SK-N-SH (cell line): ENCODE results near the gene ABCG5. TPM values are rescaled to one million over a fixed set of nuclear protein-coding genes. Genes with fewer than 3 reads are reported as not detected.
A peak's percentile ranks its signal among the peaks of the same experiment; 100 is the strongest.

Experiments used
- CTCF ChIA-PET: fragments of 300-600, 350-600 bp; formaldehyde crosslinking; extraction: SDS; loops from one replicate; lab custom pipeline; 2021; lab: Yijun Ruan, JAX
- POLR2A ChIA-PET: fragments of 350-600 bp; sonication (Branson Sonifier 250); formaldehyde crosslinking; extraction: SDS; loops from one replicate; lab custom pipeline; 2020; ENCODE audit warnings: antibody characterized with exemption, inconsistent platforms; lab: Yijun Ruan, JAX
- DNase-seq: peaks from one replicate; pipeline ENCODE4 v3.0.0; 2012
- H2AFZ ChIP-seq: fragments of 200-600 bp; sonication (generic); 2 replicates; pipeline ENCODE4 v1.8.1; 2016; ENCODE audit warnings: antibody characterized with exemption, mild to moderate bottlenecking, low read depth
- H3F3A ChIP-seq: fragments of 200-600 bp; sonication (generic); replicated peaks from 2 replicates; pipeline ENCODE3; 2016; ENCODE audit warnings: antibody characterized with exemption, mild to moderate bottlenecking; ENCODE audit not compliant: insufficient read depth
- H3K27ac ChIP-seq, 2 experiments: fragments of 200-500 bp in 1 of 2; fragments of 200-600 bp in 1 of 2; sonication (Bioruptor generic) in 1 of 2; sonication (generic), shearing (Covaris generic) in 1 of 2; 2 replicates each; pipeline versions ENCODE4 v1.5.1 to v1.6.1; 2014 to 2016; ENCODE audit warnings: low read depth in 2 of 2, inconsistent platforms in 1 of 2, low read length in 1 of 2, mild to moderate bottlenecking in 1 of 2, mixed read lengths in 1 of 2
- H3K27me3 ChIP-seq: fragments of 200-600 bp; sonication (generic), shearing (Covaris generic); 2 replicates; pipeline ENCODE4 v1.6.1; 2016; ENCODE audit warnings: mixed run types; ENCODE audit not compliant: insufficient read depth
- H3K36me3 ChIP-seq, 2 experiments: fragments of 200-500 bp in 1 of 2; fragments of 200-600 bp in 1 of 2; sonication (Bioruptor generic) in 1 of 2; sonication (generic) in 1 of 2; replicated peaks in 1 of 2; 2 replicates each; pipeline versions ENCODE3 to v1.5.1; 2014 to 2016; ENCODE audit warnings: low read length in 1 of 2, mild to moderate bottlenecking in 1 of 2; ENCODE audit not compliant: insufficient read depth in 2 of 2, control insufficient read depth in 1 of 2
- H3K4me1 ChIP-seq, 2 experiments: fragments of 200-500 bp in 1 of 2; fragments of 200-600 bp in 1 of 2; sonication (Bioruptor generic) in 1 of 2; sonication (generic), shearing (Covaris generic) in 1 of 2; 2 replicates each; pipeline versions ENCODE4 v1.5.1 to v1.6.1; 2014 to 2016; ENCODE audit warnings: low read depth in 1 of 2, low read length in 1 of 2, mixed run types in 1 of 2; ENCODE audit not compliant: insufficient read depth in 2 of 2, control insufficient read depth in 1 of 2
- H3K4me2 ChIP-seq: fragments of 200-600 bp; sonication (generic), shearing (Covaris generic); 2 replicates; pipeline ENCODE4 v1.6.1; 2017; ENCODE audit warnings: mixed run types
- H3K4me3 ChIP-seq, 2 experiments: fragments of 200-500 bp in 1 of 2; fragments of 200-600 bp in 1 of 2; sonication (Bioruptor generic) in 1 of 2; sonication (generic), shearing (Covaris generic) in 1 of 2; 2 replicates each; pipeline versions ENCODE4 v1.5.1 to v1.8.1; 2014 to 2016; ENCODE audit warnings: low read depth in 2 of 2, inconsistent platforms in 1 of 2, low read length in 1 of 2, mild to moderate bottlenecking in 1 of 2, mixed read lengths in 1 of 2, moderate library complexity in 1 of 2
- H3K79me2 ChIP-seq: fragments of 200-600 bp; sonication (generic); 2 replicates; pipeline ENCODE4 v1.8.1; 2017; ENCODE audit warnings: mild to moderate bottlenecking; ENCODE audit not compliant: insufficient read depth
- H3K9ac ChIP-seq: fragments of 200-600 bp; sonication (generic); 2 replicates; pipeline ENCODE4 v1.6.1; 2017; ENCODE audit warnings: mixed run types
- H3K9me2 ChIP-seq: fragments of 200-600 bp; sonication (generic); 2 replicates; pipeline ENCODE4 v1.6.1; 2017; ENCODE audit warnings: mixed run types
- H3K9me3 ChIP-seq: fragments of 200-600 bp; sonication (generic); 2 replicates; pipeline ENCODE4 v1.6.1; 2017; ENCODE audit warnings: mixed run types, mild to moderate bottlenecking, moderate library complexity
- H4K20me1 ChIP-seq: fragments of 200-600 bp; sonication (generic); 2 replicates; pipeline ENCODE4 v1.6.1; 2017; ENCODE audit warnings: mild to moderate bottlenecking, mixed run types; ENCODE audit not compliant: insufficient read depth
- ELF1 ChIP-seq: IDR thresholded peaks from 2 replicates; pipeline ENCODE4 v1.4.0; 2012
- FOXJ3 ChIP-seq: sonication (generic); formaldehyde crosslinking; IDR thresholded peaks from 2 replicates; pipeline ENCODE4 v1.5.1; 2020; ENCODE audit warnings: mild to moderate bottlenecking, missing genetic modification reagents
- FOXM1 ChIP-seq: IDR thresholded peaks from 2 replicates; pipeline ENCODE4 v1.4.0; 2012; ENCODE audit warnings: low read depth, mild to moderate bottlenecking
- GABPA ChIP-seq: IDR thresholded peaks from 2 replicates; pipeline ENCODE4 v1.4.0; 2012; ENCODE audit warnings: low read depth, mild to moderate bottlenecking
- MAX ChIP-seq: IDR thresholded peaks from 2 replicates; pipeline ENCODE4 v1.4.0; 2012; ENCODE audit warnings: low read depth
- MEF2A ChIP-seq: IDR thresholded peaks from 2 replicates; pipeline ENCODE4 v1.4.0; 2012; ENCODE audit warnings: low read depth, borderline replicate concordance
- NRF1 ChIP-seq: IDR thresholded peaks from 2 replicates; pipeline ENCODE4 v1.6.1; 2012; ENCODE audit warnings: low read depth, mild to moderate bottlenecking, low read length
- PBX3 ChIP-seq: IDR thresholded peaks from 2 replicates; pipeline ENCODE4; 2012
- POLR2AphosphoS5 ChIP-seq: IDR thresholded peaks from 2 replicates; pipeline ENCODE4 v1.6.1; 2012; ENCODE audit warnings: low read depth, low read length
- RAD21 ChIP-seq: IDR thresholded peaks from 2 replicates; pipeline ENCODE4 v1.6.1; 2012; ENCODE audit warnings: mild to moderate bottlenecking, low read length
- RCOR1 ChIP-seq: fragments of 150-350 bp; IDR thresholded peaks from 2 replicates; pipeline ENCODE4 v1.6.1; 2017; ENCODE audit warnings: antibody characterized with exemption, low read length
- RXRA ChIP-seq: IDR thresholded peaks from 2 replicates; pipeline ENCODE4 v1.4.0; 2012; ENCODE audit warnings: low read depth, mild to moderate bottlenecking, borderline replicate concordance
- SIN3A ChIP-seq: IDR thresholded peaks from 2 replicates; pipeline ENCODE4 v1.6.1; 2012; ENCODE audit warnings: low read depth, mild to moderate bottlenecking, low read length, moderate library complexity, borderline replicate concordance
- SMC3 ChIP-seq: IDR thresholded peaks from 2 replicates; pipeline ENCODE4 v1.6.1; 2012; ENCODE audit warnings: low read depth, low read length, improper control_type of control experiment
- TAF1 ChIP-seq: IDR thresholded peaks from 2 replicates; pipeline ENCODE4 v1.6.1; 2012; ENCODE audit warnings: low read depth, mild to moderate bottlenecking, low read length, moderate library complexity, borderline replicate concordance
- YY1 ChIP-seq: IDR thresholded peaks from 2 replicates; pipeline ENCODE4 v1.4.0; 2012; ENCODE audit warnings: low read depth, mild to moderate bottlenecking
- ZBTB33 ChIP-seq: IDR thresholded peaks from 2 replicates; pipeline ENCODE4 v1.4.0; 2012; ENCODE audit warnings: low read depth, borderline replicate concordance
- WGBS: methylation state at CpG from one replicate; pipeline ENCODE4 v1.1.6; 2017; ENCODE audit warnings: low lambda C conversion rate; 5-methylcytosine and 5-hydroxymethylcytosine counted together
- polyA plus RNA-seq, 3 experiments: library from polyadenylated mRNA; depleted of rRNA; stranded (reverse); fragments of >200 nt; gene quantifications; 2 replicates each; pipeline ENCODE4 v1.2.3, GENCODE V29; 2012
- TF ChIP-seq, protein P1 (sequence below): fragments of 150-350 bp; IDR thresholded peaks from 2 replicates; pipeline ENCODE4 v1.6.1; 2016; ENCODE audit warnings: mild to moderate bottlenecking, low read depth, low read length
- TF ChIP-seq, protein P2 (sequence below): IDR thresholded peaks from 2 replicates; pipeline ENCODE4 v1.4.0; 2012; ENCODE audit warnings: low read depth, borderline replicate concordance
- TF ChIP-seq, protein P3 (sequence below): fragments of 150-350 bp; IDR thresholded peaks from 2 replicates; pipeline ENCODE4 v1.6.1; 2017; ENCODE audit warnings: antibody characterized with exemption, low read length, low read depth, borderline replicate concordance

Gene ABCG5
- polyA plus RNA-seq, 1 of the 3 experiments (the other 2 are of a cell fraction) = not detected

DNA sequence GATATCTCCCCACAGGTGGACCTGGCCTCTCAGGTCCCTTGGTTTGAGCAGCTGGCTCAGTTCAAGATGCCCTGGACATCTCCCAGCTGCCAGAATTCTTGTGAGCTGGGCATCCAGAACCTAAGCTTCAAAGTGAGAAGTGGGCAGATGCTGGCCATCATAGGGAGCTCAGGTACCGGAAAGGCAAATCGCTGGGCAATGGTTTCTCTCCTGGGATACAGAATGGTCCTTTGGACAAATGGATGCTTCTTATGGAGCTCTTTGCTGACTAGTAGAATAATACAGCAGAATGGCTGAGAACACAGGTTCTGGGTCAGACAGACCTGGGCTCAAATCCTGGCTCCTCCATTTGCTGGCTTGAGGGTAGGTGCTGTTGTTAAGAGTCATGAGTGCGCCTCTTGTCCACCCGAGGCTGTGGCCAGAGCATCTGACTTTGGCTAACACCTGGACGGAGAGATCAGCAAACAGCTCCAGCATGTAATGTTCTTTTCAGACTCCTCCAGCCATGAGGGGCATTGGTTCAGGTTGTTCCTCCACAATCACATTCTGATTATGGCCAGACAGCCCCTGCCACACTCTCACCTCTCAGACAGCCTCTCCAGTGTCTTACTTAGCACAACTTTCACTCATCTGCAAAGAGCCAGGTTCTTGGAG lies 7.6 kb upstream of the ABCG5 start:
- no peaks in the 10 kb centered on the region for H3K9me3 ChIP-seq
- H3K36me3 ChIP-seq = no peaks in the 10 kb centered on the region
- H2AFZ ChIP-seq = no peak overlapping the region
- H3K79me2 ChIP-seq = no peaks in the 10 kb centered on the region
- H3K27ac ChIP-seq = no peak overlapping the region
- peaks cover 29% of the 10 kb centered on the region for H3K27me3 ChIP-seq
- ChIA-PET CTCF (interaction anchor here (1.4 kb wide), 1 partner anchor 32 kb away, joined by 3 read pairs; no protein-coding TSS in a partner anchor), POLR2A (no interaction called here)
- H3K9ac ChIP-seq = no peak overlapping the region
- TF ChIP-seq POLR2AphosphoS5 (no peak), TAF1 (no peak), FOXJ3 (no peak), MEF2A (no peak), RCOR1 (no peak), NRF1 (no peak), RAD21 (no peak), RXRA (no peak), YY1 (no peak), SMC3 (no peak), PBX3 (no peak), FOXM1 (no peak), GABPA (no peak)
- TF ChIP-seq, protein P1, sequence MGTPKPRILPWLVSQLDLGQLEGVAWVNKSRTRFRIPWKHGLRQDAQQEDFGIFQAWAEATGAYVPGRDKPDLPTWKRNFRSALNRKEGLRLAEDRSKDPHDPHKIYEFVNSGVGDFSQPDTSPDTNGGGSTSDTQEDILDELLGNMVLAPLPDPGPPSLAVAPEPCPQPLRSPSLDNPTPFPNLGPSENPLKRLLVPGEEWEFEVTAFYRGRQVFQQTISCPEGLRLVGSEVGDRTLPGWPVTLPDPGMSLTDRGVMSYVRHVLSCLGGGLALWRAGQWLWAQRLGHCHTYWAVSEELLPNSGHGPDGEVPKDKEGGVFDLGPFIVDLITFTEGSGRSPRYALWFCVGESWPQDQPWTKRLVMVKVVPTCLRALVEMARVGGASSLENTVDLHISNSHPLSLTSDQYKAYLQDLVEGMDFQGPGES = no peak
- TF ChIP-seq, protein P2, sequence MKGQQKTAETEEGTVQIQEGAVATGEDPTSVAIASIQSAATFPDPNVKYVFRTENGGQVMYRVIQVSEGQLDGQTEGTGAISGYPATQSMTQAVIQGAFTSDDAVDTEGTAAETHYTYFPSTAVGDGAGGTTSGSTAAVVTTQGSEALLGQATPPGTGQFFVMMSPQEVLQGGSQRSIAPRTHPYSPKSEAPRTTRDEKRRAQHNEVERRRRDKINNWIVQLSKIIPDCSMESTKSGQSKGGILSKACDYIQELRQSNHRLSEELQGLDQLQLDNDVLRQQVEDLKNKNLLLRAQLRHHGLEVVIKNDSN = no peak
- DNase-seq = peak; percentile 2
- no peaks in the 10 kb centered on the region for H4K20me1 ChIP-seq
- WGBS = 69% methylated on average over 5 of the region's 5 CpGs
- H3K4me3 ChIP-seq = no peak overlapping the region
- H3F3A ChIP-seq = no peaks in the 10 kb centered on the region
- H3K9me2 ChIP-seq = no peaks in the 10 kb centered on the region
- no peaks in the 10 kb centered on the region for H3K4me1 ChIP-seq
- H3K4me2 ChIP-seq = no peak overlapping the region

DNA sequence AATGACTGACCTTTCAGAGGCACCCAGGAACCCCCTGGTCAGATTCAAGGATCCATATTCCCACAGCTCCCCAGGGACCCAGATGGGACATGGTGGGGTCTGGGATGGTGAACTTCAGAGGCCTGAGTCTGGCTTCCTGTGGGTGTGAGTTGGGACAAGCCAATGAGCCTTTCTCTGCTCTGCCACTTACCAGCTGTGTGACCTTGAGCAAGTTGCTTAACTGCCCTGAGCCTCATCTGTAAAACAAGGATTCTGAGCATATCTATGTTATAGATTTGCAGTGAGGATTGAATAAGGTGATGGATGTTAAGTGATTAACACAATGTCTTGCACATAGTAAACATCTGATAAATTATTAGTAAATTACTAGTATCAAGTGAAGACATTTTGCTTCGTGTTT lies 6.5 kb upstream of the ABCG5 start:
- peak; percentile 5 for DNase-seq
- no peaks in the 10 kb centered on the region for H3K9me2 ChIP-seq
- H3K9me3 ChIP-seq = no peaks in the 10 kb centered on the region
- H3F3A ChIP-seq = no peaks in the 10 kb centered on the region
- ChIA-PET CTCF (interaction anchor here (1.0 kb wide), 1 partner anchor 33 kb away, joined by 3 read pairs; no protein-coding TSS in a partner anchor), POLR2A (no interaction called here)
- no peaks in the 10 kb centered on the region for H4K20me1 ChIP-seq
- H3K79me2 ChIP-seq = no peaks in the 10 kb centered on the region
- H3K36me3 ChIP-seq = no peaks in the 10 kb centered on the region
- no peak overlapping the region for H3K4me3 ChIP-seq
- no peak overlapping the region for H3K9ac ChIP-seq
- no peak overlapping the region for H3K27ac ChIP-seq
- H3K4me2 ChIP-seq = no peak overlapping the region
- H3K27me3 ChIP-seq = peaks cover 39% of the 10 kb centered on the region
- WGBS = 7% methylated on average over 1 of the region's 1 CpG
- H3K4me1 ChIP-seq = no peaks in the 10 kb centered on the region
- H2AFZ ChIP-seq = no peak overlapping the region
- TF ChIP-seq, protein P3, sequence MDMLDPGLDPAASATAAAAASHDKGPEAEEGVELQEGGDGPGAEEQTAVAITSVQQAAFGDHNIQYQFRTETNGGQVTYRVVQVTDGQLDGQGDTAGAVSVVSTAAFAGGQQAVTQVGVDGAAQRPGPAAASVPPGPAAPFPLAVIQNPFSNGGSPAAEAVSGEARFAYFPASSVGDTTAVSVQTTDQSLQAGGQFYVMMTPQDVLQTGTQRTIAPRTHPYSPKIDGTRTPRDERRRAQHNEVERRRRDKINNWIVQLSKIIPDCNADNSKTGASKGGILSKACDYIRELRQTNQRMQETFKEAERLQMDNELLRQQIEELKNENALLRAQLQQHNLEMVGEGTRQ = no peak
- no peak for TF ChIP-seq RCOR1
- no peak for TF ChIP-seq PBX3
- TF ChIP-seq ELF1 = no peak
- no peak for TF ChIP-seq SIN3A
- TF ChIP-seq, protein P2 = no peak
- TF ChIP-seq ZBTB33 = no peak
- no peak for TF ChIP-seq MAX
